A549 (cell line): ENCODE measurements around the gene ACP4.

Experiments
- CTCF ChIP-seq: fragments of >200 bp; sonication (Bioruptor Twin); formaldehyde crosslinking; IDR thresholded peaks from 3 replicates; pipeline ENCODE4 v1.5.1; 2016
- USF2 ChIP-seq: fragments of 450-650 bp; IDR thresholded peaks from 2 replicates; pipeline ENCODE4 v1.6.1; 2014; ENCODE audit warnings: antibody characterized with exemption

GRCh38 chr19:50797429-50797780 lies 7.2 kb downstream of the ACP4 start:
- TF ChIP-seq CTCF, result no peak
- no peak for TF ChIP-seq USF2
